B cell (primary cell): ENCODE data around the gene NOTCH1. TPM values are rescaled to one million over a fixed set of nuclear protein-coding genes. Genes with fewer than 3 reads are reported as not detected.

ENCODE experiments used
- ATAC-seq: fragments of 200-7000 bp; cut with Tn5 transposase; one replicate; pipeline ENCODE4 v1.10.0; 2021; ENCODE audit warnings: low read depth, mild to moderate bottlenecking, moderate number of reproducible peaks, moderate library complexity
- CTCF ChIA-PET: fragments of 350-600 bp; sonication (Branson Sonifier 250); formaldehyde crosslinking; loops from one replicate; lab custom pipeline; 2021; ENCODE audit warnings: antibody characterized with exemption, inconsistent platforms; lab: Charles Lee
- POLR2A ChIA-PET: fragments of 350-600 bp; sonication (Branson Sonifier 250); formaldehyde crosslinking; loops from one replicate; lab custom pipeline; 2021; ENCODE audit warnings: antibody characterized with exemption; lab: Charles Lee
- DNase-seq: peaks from one replicate; pipeline ENCODE4 v3.0.0; 2013
- H2AFZ ChIP-seq: 2 replicates; pipeline ENCODE4 v1.6.1; 2012; ENCODE audit warnings: mild to moderate bottlenecking, low read depth, low read length; ENCODE audit not compliant: insufficient read depth, poor library complexity, severe bottlenecking
- H3K27ac ChIP-seq, 2 donors: 1 replicate in 1 of 2; 2 replicates in 1 of 2; pipeline ENCODE4 v1.5.1; 2012 to 2013; ENCODE audit warnings: low read length in 2 of 2, mild to moderate bottlenecking in 2 of 2, moderate library complexity in 1 of 2
- H3K27me3 ChIP-seq, 4 experiments: fragments of 200-600 bp in 1 of 4; sonication (generic) in 1 of 4; replicated peaks in 1 of 4; 1 replicate in 2 of 4; 2 replicates in 2 of 4; pipeline versions ENCODE4 v1.6.1 to v1.7.0; 2013 to 2016; ENCODE audit warnings: low read length in 3 of 4, mild to moderate bottlenecking in 2 of 4, mixed read lengths in 1 of 4, moderate library complexity in 1 of 4; ENCODE audit not compliant: insufficient read depth in 4 of 4, control insufficient read depth in 3 of 4; ENCODE audit errors: control extremely low read depth in 1 of 4
- H3K36me3 ChIP-seq, 2 experiments: replicated peaks in 1 of 2; 1 replicate in 1 of 2; 2 replicates in 1 of 2; pipeline versions ENCODE4 v1.6.1 to v1.7.1; 2013; ENCODE audit warnings: low read length in 1 of 2; ENCODE audit not compliant: insufficient read depth in 2 of 2, control insufficient read depth in 1 of 2; ENCODE audit errors: control extremely low read depth in 1 of 2, extremely low read depth in 1 of 2
- H3K4me1 ChIP-seq, 2 donors: fragments of 200-600 bp in 1 of 2; sonication (generic) in 1 of 2; 1 replicate in 1 of 2; 2 replicates in 1 of 2; pipeline versions ENCODE4 v1.5.1 to v1.6.1; 2013 to 2017; ENCODE audit warnings: low read length in 2 of 2; ENCODE audit not compliant: control insufficient read depth in 2 of 2, insufficient read depth in 2 of 2
- H3K4me2 ChIP-seq: replicated peaks from 2 replicates; pipeline ENCODE3; 2012; ENCODE audit warnings: mild to moderate bottlenecking, low read depth, low read length; ENCODE audit not compliant: poor library complexity, severe bottlenecking
- H3K4me3 ChIP-seq, 5 experiments: fragments of 200-600 bp in 1 of 5; sonication (generic) in 1 of 5; 1 replicate in 3 of 5; 2 replicates in 2 of 5; pipeline versions ENCODE4 v1.5.1 to v1.7.0; 2011 to 2016; ENCODE audit warnings: low read length in 4 of 5, mild to moderate bottlenecking in 4 of 5, low read depth in 2 of 5, control low read depth in 1 of 5, moderate library complexity in 1 of 5; ENCODE audit not compliant: insufficient read depth in 1 of 5; ENCODE audit errors: control extremely low read depth in 1 of 5, extremely low read depth in 1 of 5
- H3K79me2 ChIP-seq: fragments of 200-600 bp; sonication (generic); one replicate; pipeline ENCODE4 v1.6.0; 2016; ENCODE audit warnings: low read length; ENCODE audit not compliant: control insufficient read depth, insufficient read depth
- H3K9ac ChIP-seq: fragments of 200-600 bp; sonication (generic); 2 replicates; pipeline ENCODE4 v1.6.1; 2017; ENCODE audit warnings: mild to moderate bottlenecking, low read length, moderate library complexity
- H3K9me3 ChIP-seq, 3 donors: one replicate each; pipeline versions ENCODE4 v1.6.1 to v1.7.1; 2013; ENCODE audit warnings: low read length in 2 of 3; ENCODE audit not compliant: control insufficient read depth in 2 of 3, insufficient read depth in 1 of 3; ENCODE audit errors: control extremely low read depth in 1 of 3
- H4K20me1 ChIP-seq: 2 replicates; pipeline ENCODE4 v1.6.0; 2012; ENCODE audit warnings: mild to moderate bottlenecking, low read length; ENCODE audit not compliant: insufficient read depth, control insufficient read depth, poor library complexity, severe bottlenecking
- H3K27ac Mint-ChIP-seq: one replicate; pipeline ENCODE4 v1.8.0; 2021; ENCODE audit warnings: mixed read lengths
- H3K27me3 Mint-ChIP-seq: one replicate; pipeline ENCODE4 v1.8.0; 2021; ENCODE audit warnings: mixed read lengths
- H3K4me1 Mint-ChIP-seq: one replicate; pipeline ENCODE4 v1.8.0; 2021; ENCODE audit warnings: mixed read lengths
- H3K4me3 Mint-ChIP-seq: one replicate; pipeline ENCODE4 v1.8.0; 2021; ENCODE audit warnings: mixed read lengths
- H3K9me3 Mint-ChIP-seq: one replicate; pipeline ENCODE4 v1.8.0; 2022; ENCODE audit warnings: mixed read lengths; ENCODE audit not compliant: insufficient read depth
- EZH2 ChIP-seq: IDR thresholded peaks from 2 replicates; pipeline ENCODE4 v1.6.1; 2012; ENCODE audit warnings: borderline replicate concordance, low read depth, mild to moderate bottlenecking, moderate library complexity, low read length; ENCODE audit not compliant: insufficient read depth, poor library complexity, severe bottlenecking
- WGBS: methylation state at CpG from one replicate; pipeline ENCODE4 v1.1.5; 2013; ENCODE audit warnings: missing lambda C conversion rate; ENCODE audit not compliant: insufficient coverage; 5-methylcytosine and 5-hydroxymethylcytosine counted together
- intact Hi-C: fragments of 100-400 bp; cut with micrococcal nuclease; formaldehyde crosslinking; loops from one replicate; pipeline ENCODE4 v1.10.0; 2022
- polyA plus RNA-seq: library from polyadenylated mRNA; depleted of rRNA; stranded (reverse); fragments of >200 nt; gene quantifications from 2 replicates; pipeline ENCODE4 v1.2.3, GENCODE V29; 2012
- total RNA-seq, 2 donors: library from RNA; stranded (reverse); fragments of 120-200 nt in 1 of 2; gene quantifications; 1 replicate in 1 of 2; 2 replicates in 1 of 2; pipeline versions ENCODE4 v1.2.3 to v1.2.4, GENCODE V29; 2013 to 2022
- TF ChIP-seq, protein P1 (sequence below): fragments of 200-600 bp; IDR thresholded peaks from one replicate; pipeline ENCODE4 v1.8.0; 2022; ENCODE audit warnings: antibody characterized with exemption, mild to moderate bottlenecking

NOTCH1 gene
- total and polyA plus RNA-seq, 2 donors (not counting 1 experiment from before 2014, with no cell fraction given), result 16.6 to 38.5 TPM

DNA sequence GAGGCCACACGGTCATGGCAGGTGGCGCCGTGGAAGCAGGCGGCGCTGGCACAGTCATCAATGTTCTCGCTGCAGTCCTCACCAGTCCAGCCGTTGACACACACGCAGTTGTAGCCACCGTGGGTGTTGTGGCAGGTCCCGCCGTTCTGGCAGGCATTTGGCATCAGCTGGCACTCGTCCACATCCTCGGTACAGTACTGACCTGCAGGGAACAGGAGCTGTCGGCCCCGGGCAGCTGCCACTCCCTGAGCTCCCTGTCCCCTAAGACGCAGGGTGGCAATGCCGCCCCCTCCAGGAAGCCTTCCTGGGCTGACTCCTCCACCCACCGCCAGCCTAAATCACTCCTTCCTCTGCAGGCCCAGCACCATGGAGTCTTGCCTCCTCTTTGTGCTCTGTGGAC lies 27.2 kb downstream of the NOTCH1 start:
- H3K36me3 ChIP-seq, result peaks cover 0 to 62% of the 10 kb centered on the region in 2 experiments
- no peak overlapping the region for H3K4me2 ChIP-seq
- ChIA-PET CTCF (no interaction called here), POLR2A (no interaction called here)
- no peak overlapping the region for H3K27ac ChIP-seq
- 96% methylated on average over 18 of the region's 18 CpGs for WGBS
- Mint-ChIP-seq H3K4me1 (peaks cover 4% of the 10 kb centered on the region), H3K4me3 (no peak overlapping the region), H3K27me3 (no peaks in the 10 kb centered on the region), H3K27ac (no peak overlapping the region), H3K9me3 (no peaks in the 10 kb centered on the region)
- no peak overlapping the region for H2AFZ ChIP-seq
- ATAC-seq (no peak), DNase-seq (no peak)
- H3K9ac ChIP-seq, result no peak overlapping the region
- peaks cover 77% of the 10 kb centered on the region for H4K20me1 ChIP-seq
- no peaks in the 10 kb centered on the region for H3K27me3 ChIP-seq
- H3K9me3 ChIP-seq, result no peaks in the 10 kb centered on the region
- H3K4me3 ChIP-seq, result no peak overlapping the region
- intact Hi-C loops, result no loop called here
- peaks cover 0 to 5% of the 10 kb centered on the region in 2 donors for H3K4me1 ChIP-seq
- peaks cover 4% of the 10 kb centered on the region for H3K79me2 ChIP-seq
- TF ChIP-seq, protein P1, sequence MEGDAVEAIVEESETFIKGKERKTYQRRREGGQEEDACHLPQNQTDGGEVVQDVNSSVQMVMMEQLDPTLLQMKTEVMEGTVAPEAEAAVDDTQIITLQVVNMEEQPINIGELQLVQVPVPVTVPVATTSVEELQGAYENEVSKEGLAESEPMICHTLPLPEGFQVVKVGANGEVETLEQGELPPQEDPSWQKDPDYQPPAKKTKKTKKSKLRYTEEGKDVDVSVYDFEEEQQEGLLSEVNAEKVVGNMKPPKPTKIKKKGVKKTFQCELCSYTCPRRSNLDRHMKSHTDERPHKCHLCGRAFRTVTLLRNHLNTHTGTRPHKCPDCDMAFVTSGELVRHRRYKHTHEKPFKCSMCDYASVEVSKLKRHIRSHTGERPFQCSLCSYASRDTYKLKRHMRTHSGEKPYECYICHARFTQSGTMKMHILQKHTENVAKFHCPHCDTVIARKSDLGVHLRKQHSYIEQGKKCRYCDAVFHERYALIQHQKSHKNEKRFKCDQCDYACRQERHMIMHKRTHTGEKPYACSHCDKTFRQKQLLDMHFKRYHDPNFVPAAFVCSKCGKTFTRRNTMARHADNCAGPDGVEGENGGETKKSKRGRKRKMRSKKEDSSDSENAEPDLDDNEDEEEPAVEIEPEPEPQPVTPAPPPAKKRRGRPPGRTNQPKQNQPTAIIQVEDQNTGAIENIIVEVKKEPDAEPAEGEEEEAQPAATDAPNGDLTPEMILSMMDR, result no peak
- TF ChIP-seq EZH2, result no peak

DNA sequence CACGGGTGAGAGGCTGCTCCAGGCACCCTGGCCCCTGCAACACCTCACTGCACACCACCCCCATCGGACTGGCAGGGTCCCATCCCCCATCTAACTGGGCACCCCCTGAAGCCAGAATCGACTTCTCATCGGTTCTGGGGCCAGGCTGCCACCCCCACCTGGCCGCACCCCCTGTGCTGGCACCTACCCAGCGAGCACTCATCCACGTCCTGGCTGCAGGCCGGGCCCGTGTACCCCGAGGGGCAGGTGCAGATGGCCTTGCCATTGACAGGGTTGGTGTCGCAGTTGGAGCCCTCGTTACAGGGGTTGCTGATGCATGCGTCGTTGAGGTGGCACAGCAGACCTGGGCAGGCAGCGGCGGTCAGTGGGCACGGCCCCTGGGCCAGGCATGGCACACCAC lies 27.9 kb downstream of the NOTCH1 start:
- H3K4me1 ChIP-seq, result peaks cover 0 to 5% of the 10 kb centered on the region in 2 donors
- H3K9ac ChIP-seq, result no peak overlapping the region
- 92% methylated on average over 16 of the region's 17 CpGs for WGBS
- no peak overlapping the region for H3K27ac ChIP-seq
- ChIA-PET CTCF (no interaction called here), POLR2A (no interaction called here)
- TF ChIP-seq, protein P1, result no peak
- no peak for TF ChIP-seq EZH2
- no peak overlapping the region for H3K4me3 ChIP-seq
- H3K36me3 ChIP-seq, result peaks cover 0 to 64% of the 10 kb centered on the region in 2 experiments
- no peak overlapping the region for H2AFZ ChIP-seq
- Mint-ChIP-seq H3K9me3 (no peaks in the 10 kb centered on the region), H3K27ac (no peak overlapping the region), H3K4me3 (no peak overlapping the region), H3K27me3 (no peaks in the 10 kb centered on the region), H3K4me1 (peaks cover 4% of the 10 kb centered on the region)
- ATAC-seq (no peak), DNase-seq (no peak)
- H3K9me3 ChIP-seq, result peaks cover 0 to 6% (median 0%) of the 10 kb centered on the region in 3 donors
- H3K27me3 ChIP-seq, result no peaks in the 10 kb centered on the region
- H4K20me1 ChIP-seq, result peaks cover 70% of the 10 kb centered on the region
- H3K4me2 ChIP-seq, result no peak overlapping the region
- H3K79me2 ChIP-seq, result peaks cover 4% of the 10 kb centered on the region
- intact Hi-C loops, result no loop called here
